ENCODE results near the gene BRCC3. TPM values are rescaled to one million over a fixed set of nuclear protein-coding genes. Genes with fewer than 3 reads are reported as not detected.
"Not testable (repeated sequence)": the region's sequence is repeated elsewhere in the genome, so short reads cannot be mapped to it uniquely, and the experiment has no call there.

BRCC3 gene
- total RNA-seq, 2 experiments from 2014 or later, result 42.4 to 45.0 TPM

DNA sequence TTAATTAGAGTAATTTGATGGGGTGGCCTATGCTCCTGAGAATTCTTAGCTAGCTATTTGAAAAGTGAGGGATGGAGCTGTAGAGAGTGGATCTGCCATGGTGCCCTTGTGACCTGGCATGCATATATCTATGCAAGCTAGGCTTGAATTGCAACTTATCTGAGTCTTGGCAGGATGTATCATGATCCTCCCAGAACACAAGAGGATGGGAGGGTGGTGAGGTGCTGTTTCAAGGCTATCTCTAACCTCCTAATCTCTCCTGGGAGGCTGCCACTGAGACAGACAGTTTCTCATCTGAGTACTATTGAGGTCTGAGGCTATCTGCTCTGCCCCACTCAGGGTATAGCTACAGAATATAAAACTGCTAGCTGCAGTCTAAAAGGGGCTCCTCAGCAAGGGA lies 56.6 kb downstream of the BRCC3 start:
- ChIA-PET POLR2A (no interaction called here), CTCF (no interaction called here)

DNA sequence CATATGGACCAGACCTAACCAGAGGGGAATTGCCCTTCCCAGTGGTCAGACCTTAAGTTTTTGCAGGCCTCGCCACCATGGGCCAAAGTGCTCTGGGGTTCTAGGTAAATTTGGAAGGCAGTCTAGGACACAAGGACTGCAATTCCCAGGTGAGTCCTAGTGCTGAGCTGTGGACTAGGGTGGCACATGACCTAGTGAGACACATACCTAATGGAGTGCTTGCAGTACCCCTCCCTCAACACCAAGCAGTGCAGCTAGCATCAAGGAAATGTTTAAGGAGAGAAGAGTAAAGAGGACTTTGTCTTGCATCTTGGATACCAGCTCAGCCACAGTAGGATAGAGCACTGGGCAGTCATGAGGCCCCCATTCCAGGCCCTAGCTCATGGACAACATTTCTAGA lies 60.8 kb downstream of the BRCC3 start:
- CTCF ChIA-PET, result no interaction called here
- POLR2A ChIA-PET, result no interaction called here

DNA sequence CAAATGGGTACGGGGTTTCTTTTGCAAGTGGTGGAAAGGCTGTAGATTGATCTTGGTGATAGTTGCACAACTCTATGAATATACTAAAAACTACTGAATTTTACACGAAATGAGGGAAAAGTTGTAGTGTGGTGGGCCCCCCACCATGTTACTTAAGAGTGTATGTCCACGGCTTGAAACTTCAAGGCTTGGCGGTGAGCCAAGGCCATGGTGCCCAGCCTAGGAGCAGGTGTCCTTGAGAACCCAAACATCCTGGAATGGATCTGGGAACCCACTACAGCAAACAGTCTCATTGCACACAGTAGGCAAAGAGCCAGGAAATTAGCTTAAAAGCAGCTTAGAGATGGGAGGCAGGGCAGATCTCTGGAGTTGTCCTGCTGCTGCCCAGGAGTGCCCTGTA lies 62.9 kb downstream of the BRCC3 start:
- ChIA-PET POLR2A (no interaction called here), CTCF (no interaction called here)

DNA sequence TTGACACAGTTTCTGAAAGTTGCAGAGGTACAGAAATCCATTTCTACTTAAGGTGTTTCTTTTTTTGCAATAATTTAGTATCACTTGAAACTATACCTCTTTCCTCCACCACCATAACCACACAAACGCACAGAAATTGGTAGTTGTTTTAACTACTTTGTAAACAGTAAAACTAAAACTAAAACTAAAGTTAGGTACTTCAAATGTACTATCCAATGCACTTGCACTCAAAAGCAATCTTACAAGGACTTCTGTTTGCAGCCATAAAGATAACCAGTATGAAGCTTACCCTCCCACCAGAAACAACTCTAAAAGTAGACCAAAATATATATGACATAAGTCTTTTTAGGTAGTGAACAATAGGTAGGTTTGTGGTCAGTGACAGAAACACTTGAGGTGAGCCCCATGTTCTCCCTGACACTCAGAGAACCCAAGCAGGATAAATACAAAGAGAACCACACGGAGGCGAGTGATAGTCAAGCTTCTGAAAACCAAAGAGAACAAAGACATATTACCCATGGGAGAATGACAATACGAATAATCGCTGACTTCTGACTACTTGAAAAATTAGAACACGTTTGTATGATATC lies 72.7 kb downstream of the BRCC3 start:
- CTCF ChIA-PET, result no interaction called here

DNA sequence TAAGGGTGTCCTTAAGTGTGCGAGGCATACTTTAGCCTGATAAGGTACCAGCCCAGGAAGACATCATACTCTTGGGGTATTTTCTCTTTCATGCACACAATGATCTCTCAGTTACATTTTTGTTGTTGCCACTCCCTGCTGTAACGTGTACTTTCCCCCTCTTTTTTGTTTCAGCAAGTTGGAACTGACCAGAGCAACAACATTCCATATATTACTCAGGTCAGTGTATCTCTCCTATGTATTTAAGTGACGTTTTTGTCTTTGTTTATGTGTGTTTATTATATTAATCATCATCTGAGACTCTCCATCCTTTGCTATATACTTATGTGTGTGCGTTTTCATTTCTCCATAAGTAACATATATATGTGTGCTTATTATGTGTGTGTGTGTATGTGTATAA lies 73.6 kb downstream of the BRCC3 start:
- POLR2A ChIA-PET, result no interaction called here
- CTCF ChIA-PET, result no interaction called here

More for the DNA sequence above, 72.7 kb downstream of the BRCC3 start:
- POLR2A ChIA-PET, result no interaction called here

- POLR2A ChIA-PET, CTCF ChIA-PET: not testable (repeated sequence)
These were observed 76.3 kb downstream of the BRCC3 start for GRCh38 chrX:155147612-155148011.

GRCh38 chrX:155148166-155148565 lies 76.9 kb downstream of the BRCC3 start:
- CTCF ChIA-PET, result interaction anchor here (1.0 kb wide), 1 partner anchor 231 kb away, joined by 4 read pairs; no protein-coding TSS in a partner anchor
- POLR2A ChIA-PET, result not testable (repeated sequence)

- POLR2A ChIA-PET, result no interaction called here
- CTCF ChIA-PET, result interaction anchor here (1.0 kb wide), 1 partner anchor 231 kb away, joined by 4 read pairs; no protein-coding TSS in a partner anchor
These were observed 77.6 kb downstream of the BRCC3 start for GRCh38 chrX:155148724-155149537.

- CTCF ChIA-PET, result no interaction called here
- POLR2A ChIA-PET, result no interaction called here
These were observed 98.6 kb downstream of the BRCC3 start for GRCh38 chrX:155169881-155170280.

Other genes starting within 250 kb of the BRCC3 start
- not detected for gene SMIM9, start 236.8 kb upstream of the BRCC3 start, total RNA-seq
- 10 to 100 TPM; 43.8 to 46.8 TPM for gene F8A1, start 185.2 kb upstream of the BRCC3 start, total RNA-seq
- gene F8, start 48.8 kb upstream of the BRCC3 start, total RNA-seq, result 10 to 100 TPM; 10.1 to 10.2 TPM
- 100 to 1,000 TPM in 1 of 2 experiments, 10 to 100 TPM in 1; 94.8 to 102 TPM for gene FUNDC2, start 44.7 kb upstream of the BRCC3 start, total RNA-seq
- gene CMC4, start 372 bp upstream of the BRCC3 start, total RNA-seq, result 1 to 10 TPM; 3.3 to 3.7 TPM
- gene MTCP1, start 372 bp upstream of the BRCC3 start, total RNA-seq, result 10 to 100 TPM; 21.4 to 21.6 TPM
- gene VBP1, start 145.0 kb downstream of the BRCC3 start, total RNA-seq, result 10 to 100 TPM; 77.4 to 80.8 TPM
- 10 to 100 TPM; 12.3 to 12.5 TPM for gene RAB39B, start 193.0 kb downstream of the BRCC3 start, total RNA-seq

All from activated CD8-positive, alpha-beta memory T cell treated with anti-CD3 and anti-CD28 coated beads for 36 hours (primary cell).